Measurements from ENCODE around the gene APOH. TPM values are rescaled to one million over a fixed set of nuclear protein-coding genes. Genes with fewer than 3 reads are reported as not detected.

The APOH gene
- total RNA-seq, 1 donor from 2014 or later = not detected

- peaks cover 4% of the 10 kb centered on the region for H3K27me3 Mint-ChIP-seq
- intact Hi-C loops (cut with micrococcal nuclease) = no loop called here
- CTCF ChIA-PET = no interaction called here
Observed at GRCh38 chr17:66207936-66208335, 21.3 kb downstream of the APOH start.

GRCh38 chr17:66203274-66204015, 25.8 kb downstream of the APOH start:
- ATAC-seq (ENCODE audit: low read depth) (no peak), DNase-seq (no peak)
- ChIA-PET POLR2A (no interaction called here), CTCF (interaction anchor here (1.1 kb wide), 1 partner anchor 364 kb away, joined by 3 read pairs; no protein-coding TSS in a partner anchor)
- no peak overlapping the region for H3K4me3 Mint-ChIP-seq
- no peaks in the 10 kb centered on the region for H3K9me3 Mint-ChIP-seq
- TF ChIP-seq, protein P1, sequence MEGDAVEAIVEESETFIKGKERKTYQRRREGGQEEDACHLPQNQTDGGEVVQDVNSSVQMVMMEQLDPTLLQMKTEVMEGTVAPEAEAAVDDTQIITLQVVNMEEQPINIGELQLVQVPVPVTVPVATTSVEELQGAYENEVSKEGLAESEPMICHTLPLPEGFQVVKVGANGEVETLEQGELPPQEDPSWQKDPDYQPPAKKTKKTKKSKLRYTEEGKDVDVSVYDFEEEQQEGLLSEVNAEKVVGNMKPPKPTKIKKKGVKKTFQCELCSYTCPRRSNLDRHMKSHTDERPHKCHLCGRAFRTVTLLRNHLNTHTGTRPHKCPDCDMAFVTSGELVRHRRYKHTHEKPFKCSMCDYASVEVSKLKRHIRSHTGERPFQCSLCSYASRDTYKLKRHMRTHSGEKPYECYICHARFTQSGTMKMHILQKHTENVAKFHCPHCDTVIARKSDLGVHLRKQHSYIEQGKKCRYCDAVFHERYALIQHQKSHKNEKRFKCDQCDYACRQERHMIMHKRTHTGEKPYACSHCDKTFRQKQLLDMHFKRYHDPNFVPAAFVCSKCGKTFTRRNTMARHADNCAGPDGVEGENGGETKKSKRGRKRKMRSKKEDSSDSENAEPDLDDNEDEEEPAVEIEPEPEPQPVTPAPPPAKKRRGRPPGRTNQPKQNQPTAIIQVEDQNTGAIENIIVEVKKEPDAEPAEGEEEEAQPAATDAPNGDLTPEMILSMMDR (IDR thresholded peaks at IDR 0.05) = no peak
- H3K27me3 Mint-ChIP-seq = no peaks in the 10 kb centered on the region
- no peaks in the 10 kb centered on the region for H3K36me3 Mint-ChIP-seq (ENCODE audit: low read depth)
- H3K4me1 Mint-ChIP-seq = no peaks in the 10 kb centered on the region
- intact Hi-C loops (cut with micrococcal nuclease) = no loop called here
- no peak overlapping the region for H3K27ac Mint-ChIP-seq

More at GRCh38 chr17:66207936-66208335, 21.3 kb downstream of the APOH start:
- no peaks in the 10 kb centered on the region for H3K36me3 Mint-ChIP-seq (ENCODE audit: low read depth)
- H3K27ac Mint-ChIP-seq = no peak overlapping the region
- no peak for ATAC-seq (ENCODE audit: low read depth)
- TF ChIP-seq, protein P1 (IDR thresholded peaks at IDR 0.05) = no peak
- no peaks in the 10 kb centered on the region for H3K9me3 Mint-ChIP-seq
- POLR2A ChIA-PET = no interaction called here
- DNase-seq = no peak
- H3K4me1 Mint-ChIP-seq = no peaks in the 10 kb centered on the region
- H3K4me3 Mint-ChIP-seq = no peak overlapping the region

GRCh38 chr17:66200685-66201092, 28.5 kb downstream of the APOH start:
- H3K27ac Mint-ChIP-seq = no peak overlapping the region
- ChIA-PET POLR2A (interaction anchor here (0.7 kb wide), 1 partner anchor 12 kb away, joined by 3 read pairs; no protein-coding TSS in a partner anchor), CTCF (interaction anchor here (0.6 to 1.0 kb wide), 3 partner anchors 49 to 368 kb away, joined by 3 to 4 read pairs (median 3); no protein-coding TSS in a partner anchor)
- H3K4me3 Mint-ChIP-seq = no peak overlapping the region
- no peaks in the 10 kb centered on the region for H3K27me3 Mint-ChIP-seq
- ATAC-seq (ENCODE audit: low read depth) (no peak), DNase-seq (no peak)
- no peaks in the 10 kb centered on the region for H3K9me3 Mint-ChIP-seq
- TF ChIP-seq, protein P1 (IDR thresholded peaks at IDR 0.05) = no peak
- intact Hi-C loops (cut with micrococcal nuclease) = loop anchor here (2.0 kb wide), 1 partner anchor 366 kb away; no protein-coding TSS in a partner anchor
- no peaks in the 10 kb centered on the region for H3K4me1 Mint-ChIP-seq
- no peaks in the 10 kb centered on the region for H3K36me3 Mint-ChIP-seq (ENCODE audit: low read depth)

DNA sequence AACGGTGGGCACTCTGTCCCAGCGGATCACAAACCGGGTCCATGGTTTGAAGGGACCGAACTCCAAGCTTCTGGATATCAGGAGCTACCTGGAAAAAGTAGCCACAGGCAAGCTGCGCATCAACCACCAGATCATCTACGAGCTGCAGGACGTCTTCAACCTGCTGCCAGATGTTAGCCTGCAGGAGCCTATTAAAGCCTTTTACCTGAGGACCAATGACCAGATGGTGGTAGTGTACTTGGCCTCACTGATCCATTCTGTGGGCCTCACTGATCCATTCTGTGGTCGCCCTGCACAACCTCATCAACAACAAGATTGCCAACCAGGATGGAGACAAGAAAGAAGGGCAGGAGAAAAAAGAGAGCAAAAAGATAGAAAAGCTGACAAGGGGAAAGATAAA, 31.0 kb downstream of the APOH start:
- H3K4me3 Mint-ChIP-seq = no peak overlapping the region
- TF ChIP-seq, protein P1 (IDR thresholded peaks at IDR 0.05) = no peak
- POLR2A ChIA-PET = interaction anchor here (0.6 kb wide), 1 partner anchor 10 kb away, joined by 9 read pairs; no protein-coding TSS in a partner anchor
- no peaks in the 10 kb centered on the region for H3K27me3 Mint-ChIP-seq
- DNase-seq (no peak), ATAC-seq (ENCODE audit: low read depth) (no peak)
- H3K36me3 Mint-ChIP-seq (ENCODE audit: low read depth) = no peaks in the 10 kb centered on the region
- CTCF ChIA-PET = no interaction called here
- intact Hi-C loops (cut with micrococcal nuclease) = loop anchor here (10.0 kb wide), 2 partner anchors 247 to 1177 kb away; partner anchors contain the start of gene PITPNC1
- no peak overlapping the region for H3K27ac Mint-ChIP-seq
- H3K4me1 Mint-ChIP-seq = peaks cover 12% of the 10 kb centered on the region
- no peaks in the 10 kb centered on the region for H3K9me3 Mint-ChIP-seq

- DNase-seq = no peak
- H3K9me3 Mint-ChIP-seq = no peaks in the 10 kb centered on the region
- POLR2A ChIA-PET = no interaction called here
- CTCF ChIA-PET = no interaction called here
- intact Hi-C loops (cut with micrococcal nuclease) = loop anchor here (2.0 to 10.0 kb wide), 7 partner anchors 110 to 1625 kb away; partner anchors contain the start of genes PITPNC1 and PRKCA
- TF ChIP-seq, protein P1 (IDR thresholded peaks at IDR 0.05) = no peak
- peak overlapping the region; percentile 85 for H3K4me3 Mint-ChIP-seq
- no peaks in the 10 kb centered on the region for H3K36me3 Mint-ChIP-seq (ENCODE audit: low read depth)
- ATAC-seq (ENCODE audit: low read depth) = no peak
- peaks cover 34% of the 10 kb centered on the region for H3K4me1 Mint-ChIP-seq
- peaks cover 4% of the 10 kb centered on the region for H3K27me3 Mint-ChIP-seq
- H3K27ac Mint-ChIP-seq = peak overlapping the region; percentile 80
Observed at GRCh38 chr17:66192378-66192687, 36.9 kb downstream of the APOH start.

Measured in activated B cell treated with CpG ODN at 0.5 μM for 24 hours (primary cell).